HepG2 (cell line): Measurements from ENCODE around the gene INO80E. TPM values are rescaled to one million over a fixed set of nuclear protein-coding genes. Genes with fewer than 3 reads are reported as not detected.

Experiments
- EEA1 ChIP-seq: sonication (generic); formaldehyde crosslinking; IDR thresholded peaks from 2 replicates; pipeline ENCODE4 v1.5.1; 2020; ENCODE audit warnings: mild to moderate bottlenecking, missing genetic modification reagents, borderline replicate concordance
- HNRNPUL1 ChIP-seq: fragments of 200-400 bp; formaldehyde crosslinking; IDR thresholded peaks from 2 replicates; pipeline ENCODE4 v1.6.1; 2017; ENCODE audit warnings: low read depth, mild to moderate bottlenecking, low read length, moderate library complexity
- MED1 ChIP-seq: sonication (generic); formaldehyde crosslinking; IDR thresholded peaks from 2 replicates; pipeline ENCODE4 v1.4.0; 2020; ENCODE audit warnings: missing genetic modification reagents
- POGK ChIP-seq: sonication (generic); formaldehyde crosslinking; conservative IDR thresholded peaks from 2 replicates; pipeline ENCODE4 v1.8.0; 2022; ENCODE audit warnings: mild to moderate bottlenecking, moderate library complexity, missing genetic modification reagents
- POLR2G ChIP-seq: fragments of 200-400 bp; formaldehyde crosslinking; IDR thresholded peaks from 2 replicates; pipeline ENCODE4 v1.6.1; 2018; ENCODE audit warnings: mild to moderate bottlenecking, low read depth, low read length, moderate library complexity
- SOX5 ChIP-seq: IDR thresholded peaks from 2 replicates; pipeline ENCODE4 v1.6.1; 2016; ENCODE audit warnings: borderline replicate concordance
- TEAD3 ChIP-seq: optimal IDR thresholded peaks from 2 replicates; pipeline ENCODE3; 2016; ENCODE audit warnings: borderline replicate concordance
- ZMAT5 ChIP-seq: sonication (generic); formaldehyde crosslinking; IDR thresholded peaks from 2 replicates; pipeline ENCODE4 v1.5.0; 2020; ENCODE audit warnings: mild to moderate bottlenecking, low read depth, missing genetic modification reagents, borderline replicate concordance
- ZMYM2 ChIP-seq: sonication (generic); formaldehyde crosslinking; IDR thresholded peaks from 2 replicates; pipeline ENCODE4 v1.8.0; 2022; ENCODE audit warnings: mild to moderate bottlenecking, missing genetic modification reagents
- ZMYM4 ChIP-seq: sonication (generic); formaldehyde crosslinking; IDR thresholded peaks from 2 replicates; pipeline ENCODE4 v1.8.1; 2023; ENCODE audit warnings: mild to moderate bottlenecking, missing genetic modification reagents
- ZNF335 ChIP-seq: sonication (generic); formaldehyde crosslinking; IDR thresholded peaks from 2 replicates; pipeline ENCODE4 v1.4.0; 2020; ENCODE audit warnings: missing genetic modification reagents
- ZNF562 ChIP-seq: sonication (generic); formaldehyde crosslinking; IDR thresholded peaks from 2 replicates; pipeline ENCODE4 v1.8.0; 2022; ENCODE audit warnings: missing genetic modification reagents, borderline replicate concordance
- ZNF674 ChIP-seq: sonication (generic); formaldehyde crosslinking; IDR thresholded peaks from 2 replicates; pipeline ENCODE4 v1.5.0; 2020; ENCODE audit warnings: low read depth, mild to moderate bottlenecking, missing genetic modification reagents
- ZNF691 ChIP-seq: sonication (generic); formaldehyde crosslinking; IDR thresholded peaks from 2 replicates; pipeline ENCODE4 v1.4.0; 2020; ENCODE audit warnings: missing genetic modification reagents, low read depth, mild to moderate bottlenecking, borderline replicate concordance
- ZNF781 ChIP-seq: sonication (generic); formaldehyde crosslinking; IDR thresholded peaks from 2 replicates; pipeline ENCODE4 v1.5.1; 2020; ENCODE audit warnings: borderline replicate concordance, mild to moderate bottlenecking, missing genetic modification reagents; ENCODE audit errors: not compliant biosample characterization
- ZNF878 ChIP-seq: sonication (generic); formaldehyde crosslinking; IDR thresholded peaks from 2 replicates; pipeline ENCODE4 v1.8.1; 2023; ENCODE audit warnings: mild to moderate bottlenecking, missing genetic modification reagents, moderate library complexity
- ZNF879 ChIP-seq: sonication (generic); formaldehyde crosslinking; IDR thresholded peaks from 2 replicates; pipeline ENCODE4 v1.8.1; 2023; ENCODE audit warnings: missing genetic modification reagents
- ZNF891 ChIP-seq: sonication (generic); formaldehyde crosslinking; IDR thresholded peaks from 2 replicates; pipeline ENCODE4 v1.5.0; 2020; ENCODE audit warnings: mild to moderate bottlenecking, missing genetic modification reagents
- ZSCAN20 ChIP-seq: sonication (generic); formaldehyde crosslinking; IDR thresholded peaks from 2 replicates; pipeline ENCODE4 v1.4.0; 2020; ENCODE audit warnings: missing genetic modification reagents, mild to moderate bottlenecking, borderline replicate concordance
- ZSCAN5A ChIP-seq: sonication (generic); formaldehyde crosslinking; IDR thresholded peaks from 2 replicates; pipeline ENCODE4 v1.8.0; 2022; ENCODE audit warnings: mild to moderate bottlenecking, missing genetic modification reagents, borderline replicate concordance
- ZSCAN9 ChIP-seq: IDR thresholded peaks from 2 replicates; pipeline ENCODE4 v1.6.1; 2016; ENCODE audit warnings: borderline replicate concordance
- polyA plus RNA-seq, 8 experiments: library from polyadenylated mRNA; depleted of rRNA in 3 of 8; stranded (reverse) in 7 of 8; unstranded in 1 of 8; fragments of >200 nt; fragmentation: Illumina TruSeq in 4 of 8; extraction: Trizol in 4 of 8; gene quantifications; 2 replicates each; pipeline versions ENCODE4 v1.2.1 to v1.2.3, GENCODE V29; 2011 to 2016; ENCODE audit warnings: low read depth in 4 of 8, missing spikeins in 1 of 8, mixed read lengths in 1 of 8; ENCODE audit not compliant: insufficient read depth in 1 of 8
- total RNA-seq, 5 experiments: library from RNA; depleted of rRNA; stranded (reverse); fragments of >200 nt; fragmentation: Illumina TruSeq; extraction: Trizol; gene quantifications; 2 replicates each; pipeline ENCODE4 v1.2.3, GENCODE V29; 2016; ENCODE audit warnings: low read depth in 1 of 5
- TF ChIP-seq, protein P1 (sequence below): IDR thresholded peaks from 2 replicates; pipeline ENCODE4 v1.6.1; 2016; ENCODE audit warnings: mild to moderate bottlenecking
- TF ChIP-seq, protein P2 (sequence below): fragments of 450-650 bp; IDR thresholded peaks from 2 replicates; pipeline ENCODE4 v1.6.1; 2017

The INO80E gene
- total and polyA plus RNA-seq, 2 of the 13 experiments (the other 11 are each of a cell fraction or from before 2014, with no cell fraction given) = 25.8 to 45.6 TPM

GRCh38 chr16:30052671-30053372 lies 56.8 kb downstream of the INO80E start (continued):
- TF ChIP-seq, protein P1, sequence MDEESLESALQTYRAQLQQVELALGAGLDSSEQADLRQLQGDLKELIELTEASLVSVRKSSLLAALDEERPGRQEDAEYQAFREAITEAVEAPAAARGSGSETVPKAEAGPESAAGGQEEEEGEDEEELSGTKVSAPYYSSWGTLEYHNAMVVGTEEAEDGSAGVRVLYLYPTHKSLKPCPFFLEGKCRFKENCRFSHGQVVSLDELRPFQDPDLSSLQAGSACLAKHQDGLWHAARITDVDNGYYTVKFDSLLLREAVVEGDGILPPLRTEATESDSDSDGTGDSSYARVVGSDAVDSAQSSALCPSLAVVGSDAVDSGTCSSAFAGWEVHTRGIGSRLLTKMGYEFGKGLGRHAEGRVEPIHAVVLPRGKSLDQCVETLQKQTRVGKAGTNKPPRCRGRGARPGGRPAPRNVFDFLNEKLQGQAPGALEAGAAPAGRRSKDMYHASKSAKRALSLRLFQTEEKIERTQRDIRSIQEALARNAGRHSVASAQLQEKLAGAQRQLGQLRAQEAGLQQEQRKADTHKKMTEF (CRISPR knock-in tag) = peak; percentile 95
- TF ChIP-seq HNRNPUL1 (no peak), ZNF891 (CRISPR knock-in tag) (peak; percentile 98), MED1 (CRISPR knock-in tag) (peak; percentile 76), SOX5 (CRISPR knock-in tag) (peak; percentile 75), TEAD3 (CRISPR knock-in tag) (peak; percentile 91), ZSCAN9 (CRISPR knock-in tag) (peak; percentile 96), ZMAT5 (no peak), ZNF674 (CRISPR knock-in tag) (no peak), ZSCAN20 (CRISPR knock-in tag) (peak; percentile 82; the same call in 1 of the 2 replicates), ZMYM4 (CRISPR knock-in tag) (peak; percentile 93), ZNF562 (CRISPR knock-in tag) (peak; percentile 87; the same call in 1 of the 2 replicates), ZMYM2 (CRISPR knock-in tag) (peak; percentile 94), ZNF781 (CRISPR knock-in tag) (peak; percentile 89), POGK (CRISPR knock-in tag) (peak; percentile 91), ZNF691 (peak; percentile 94), ZSCAN5A (CRISPR knock-in tag) (peak; percentile 96), EEA1 (peak; percentile 83), ZNF879 (0 out of 2 replicates have a peak, but pooled peaks have one; percentile 88), ZNF335 (peak; percentile 81; the same call in 1 of the 2 replicates), POLR2G (no peak), ZNF878 (CRISPR knock-in tag) (0 out of 2 replicates have a peak, but pooled peaks have one; percentile 55)
- TF ChIP-seq, protein P2, sequence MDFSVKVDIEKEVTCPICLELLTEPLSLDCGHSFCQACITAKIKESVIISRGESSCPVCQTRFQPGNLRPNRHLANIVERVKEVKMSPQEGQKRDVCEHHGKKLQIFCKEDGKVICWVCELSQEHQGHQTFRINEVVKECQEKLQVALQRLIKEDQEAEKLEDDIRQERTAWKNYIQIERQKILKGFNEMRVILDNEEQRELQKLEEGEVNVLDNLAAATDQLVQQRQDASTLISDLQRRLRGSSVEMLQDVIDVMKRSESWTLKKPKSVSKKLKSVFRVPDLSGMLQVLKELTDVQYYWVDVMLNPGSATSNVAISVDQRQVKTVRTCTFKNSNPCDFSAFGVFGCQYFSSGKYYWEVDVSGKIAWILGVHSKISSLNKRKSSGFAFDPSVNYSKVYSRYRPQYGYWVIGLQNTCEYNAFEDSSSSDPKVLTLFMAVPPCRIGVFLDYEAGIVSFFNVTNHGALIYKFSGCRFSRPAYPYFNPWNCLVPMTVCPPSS = no peak
